Eye (tissue), 1 donor: ENCODE measurements around the gene APAF1.

Experiments
- DNase-seq: peaks from one replicate; pipeline ENCODE4 v3.0.0-alpha.2; 2015

Gene APAF1

GRCh38 chr12:98757455-98757854 is 112.4 kb downstream of the APAF1 start:
- no peak for DNase-seq

GRCh38 chr12:98758331-98758730 is 113.2 kb downstream of the APAF1 start:
- DNase-seq, result no peak

- no peak for DNase-seq
Measured at GRCh38 chr12:98763656-98764055, 118.6 kb downstream of the APAF1 start.

GRCh38 chr12:98767248-98767647 is 122.2 kb downstream of the APAF1 start:
- no peak for DNase-seq

DNA sequence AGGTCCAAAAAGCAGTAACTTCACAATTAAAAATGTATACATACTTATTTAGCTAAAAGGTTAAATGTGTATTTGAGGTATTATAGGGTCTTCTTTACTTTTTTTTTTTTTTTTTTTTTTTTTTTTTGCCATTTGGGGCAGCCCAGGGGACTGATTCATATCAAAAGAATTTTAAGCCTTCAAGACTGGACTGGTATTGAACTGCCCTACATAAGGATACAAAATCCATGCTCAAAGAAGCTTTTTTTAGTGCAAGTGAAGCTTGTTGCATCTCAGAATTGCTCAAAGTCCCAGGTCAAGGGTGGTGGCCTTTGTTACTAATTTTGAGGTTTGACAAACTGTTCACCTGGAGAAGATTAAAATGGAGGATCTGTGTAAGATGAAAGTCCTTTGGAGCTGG is 124.0 kb downstream of the APAF1 start:
- DNase-seq, result no peak

DNA sequence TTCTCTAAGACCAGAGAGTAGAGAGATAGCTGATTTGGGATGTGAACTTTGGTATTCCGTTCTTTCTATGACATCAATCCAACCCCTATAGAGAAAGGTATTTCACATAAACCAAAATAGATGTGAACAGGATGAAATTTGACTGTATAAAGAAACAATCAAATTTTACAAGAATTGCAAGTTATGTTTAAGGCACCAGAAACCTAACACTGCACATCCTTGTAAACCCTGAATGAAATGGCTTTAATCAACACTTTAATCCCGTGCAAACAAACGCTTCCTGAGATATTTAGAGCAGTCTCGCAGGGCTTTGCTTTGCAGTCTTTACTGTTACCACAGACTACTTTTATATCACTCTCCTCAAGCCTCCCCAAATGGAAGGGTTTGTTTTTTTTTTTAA is 125.1 kb downstream of the APAF1 start:
- DNase-seq, result no peak

DNA sequence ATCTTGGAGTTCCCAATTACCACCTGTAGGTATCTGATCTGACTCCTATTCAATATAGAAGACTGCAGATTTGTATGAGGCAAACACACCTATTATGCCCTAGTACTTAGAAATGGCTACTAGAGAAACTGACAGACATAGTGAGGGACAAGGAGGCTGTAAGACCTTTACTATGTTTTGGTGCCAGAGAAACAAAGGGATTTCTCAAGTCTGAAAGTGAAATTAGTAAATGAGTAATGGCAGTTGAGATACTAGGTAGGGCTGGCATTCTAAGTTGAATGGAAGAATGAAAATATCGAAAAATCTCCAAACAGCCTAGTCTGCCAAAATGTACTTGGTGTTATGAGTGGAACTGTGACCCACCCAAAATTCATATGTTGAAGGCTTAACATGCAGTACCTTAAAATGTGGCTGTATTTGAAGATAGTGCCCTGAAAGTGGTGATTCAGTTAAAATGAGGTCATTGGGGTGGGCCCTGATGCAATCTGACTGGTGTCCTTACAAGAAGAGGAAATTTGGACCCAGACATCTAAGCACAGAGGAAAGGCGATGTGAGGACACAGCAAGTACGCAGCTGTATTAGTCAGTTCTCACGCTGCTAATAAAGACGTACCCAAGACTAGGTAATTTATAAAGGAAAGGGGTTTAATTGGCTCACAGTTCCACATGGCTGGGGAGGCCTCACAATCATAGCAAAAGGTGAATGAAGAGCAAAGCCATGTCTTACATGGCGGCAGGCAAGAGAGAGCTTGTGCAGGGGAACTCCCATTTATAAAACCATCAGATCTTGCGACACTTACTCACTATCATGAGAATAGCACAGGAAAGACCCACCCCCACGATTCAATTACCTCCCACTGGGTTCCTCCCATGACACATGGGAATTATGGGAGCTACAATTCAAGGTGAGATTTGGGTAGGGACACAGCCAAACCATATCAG is 127.0 kb downstream of the APAF1 start:
- DNase-seq, result no peak

DNA sequence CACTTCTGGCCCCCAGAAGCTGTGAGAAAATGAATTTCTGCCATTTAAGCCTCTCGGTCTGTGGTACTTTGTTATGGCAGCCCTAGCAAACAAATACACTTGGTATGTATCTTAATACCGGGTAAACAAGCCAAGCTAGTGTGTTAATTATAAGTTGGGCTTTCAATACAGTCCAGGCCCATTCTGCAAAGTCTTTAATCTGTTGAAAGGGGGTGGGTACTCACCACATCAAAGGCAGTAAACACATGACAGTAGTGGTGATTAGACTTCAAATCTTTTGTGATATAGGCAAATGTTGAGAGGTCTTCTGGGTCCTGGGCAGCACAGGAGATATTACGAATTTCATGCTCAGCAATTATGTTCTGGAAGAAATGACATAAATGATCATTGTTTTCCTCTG is 127.7 kb downstream of the APAF1 start:
- no peak for DNase-seq

DNA sequence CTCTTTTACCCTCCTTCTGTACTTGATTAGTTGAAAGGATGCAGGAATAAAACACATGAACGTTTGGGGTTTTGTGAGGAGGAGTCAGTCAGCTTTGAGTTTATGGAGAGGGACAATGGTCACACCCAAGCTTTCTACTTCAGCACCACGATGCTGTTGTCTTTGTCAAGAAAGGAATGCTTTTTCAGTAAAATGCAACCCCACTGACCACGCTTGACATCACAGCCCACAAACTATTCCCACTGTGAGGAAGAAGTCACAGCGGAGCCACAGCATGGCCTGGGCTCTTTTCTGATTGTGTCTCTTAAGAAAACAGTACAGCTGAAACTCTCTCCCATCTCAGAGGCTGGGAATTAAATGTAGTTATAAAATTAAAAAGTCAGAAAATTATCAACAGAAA is 135.2 kb downstream of the APAF1 start:
- no peak for DNase-seq

DNA sequence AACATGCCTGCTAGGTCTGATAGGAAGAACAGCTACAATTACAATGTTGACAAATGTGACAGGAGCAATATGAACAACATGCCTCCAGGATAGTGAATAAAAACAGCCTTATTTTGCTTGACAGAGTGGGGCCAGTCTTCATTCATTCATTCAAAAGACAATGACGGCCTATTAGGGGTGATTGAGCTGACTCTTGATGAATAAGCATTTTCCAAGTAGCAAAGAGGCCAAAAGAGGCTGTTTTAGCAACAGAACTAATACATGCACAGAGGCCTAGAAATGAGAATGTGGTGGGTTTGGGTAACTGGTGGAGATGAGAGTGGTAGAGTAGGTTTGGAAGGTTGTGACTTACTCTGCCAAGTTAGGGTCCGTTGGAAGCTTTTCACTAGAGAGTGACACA is 138.3 kb downstream of the APAF1 start:
- no peak for DNase-seq
